Kidney tubule cell (primary cell): Measurements from ENCODE around the gene CIAO2A.
"Not testable (repeated sequence)": the region's sequence is repeated elsewhere in the genome, so short reads cannot be mapped to it uniquely, and the experiment has no call there.

Source experiments
- DNase-seq: peaks from one replicate; pipeline ENCODE4 v3.0.0-alpha.2; 2018; ENCODE audit warnings: low spot score

CIAO2A gene

GRCh38 chr15:64071931-64072765 is 21.5 kb downstream of the CIAO2A start:
- DNase-seq = no peak

GRCh38 chr15:64070965-64071851 is 22.4 kb downstream of the CIAO2A start:
- peak; percentile 88 for DNase-seq

DNA sequence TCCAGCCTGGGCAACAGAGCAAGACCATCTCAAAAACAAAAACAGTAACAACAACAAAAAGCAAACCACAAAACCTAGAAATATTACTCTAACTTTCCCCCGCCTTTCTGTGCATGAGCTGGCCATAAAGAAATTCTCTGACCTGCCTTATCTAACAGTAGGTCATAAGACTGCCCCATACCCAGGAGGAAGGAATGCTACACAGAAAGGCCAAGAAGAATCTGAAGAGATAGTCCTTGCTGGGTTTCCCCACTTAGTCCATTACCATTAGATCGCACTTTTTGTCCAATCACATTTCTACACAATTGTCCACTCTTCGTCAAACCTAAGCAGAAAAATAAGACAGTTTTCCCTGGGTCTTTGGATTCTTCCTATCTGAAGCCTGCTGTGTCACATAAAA is 23.5 kb downstream of the CIAO2A start:
- DNase-seq = no peak

- DNase-seq = no peak
These were observed 25.5 kb downstream of the CIAO2A start for GRCh38 chr15:64068133-64068532.

DNA sequence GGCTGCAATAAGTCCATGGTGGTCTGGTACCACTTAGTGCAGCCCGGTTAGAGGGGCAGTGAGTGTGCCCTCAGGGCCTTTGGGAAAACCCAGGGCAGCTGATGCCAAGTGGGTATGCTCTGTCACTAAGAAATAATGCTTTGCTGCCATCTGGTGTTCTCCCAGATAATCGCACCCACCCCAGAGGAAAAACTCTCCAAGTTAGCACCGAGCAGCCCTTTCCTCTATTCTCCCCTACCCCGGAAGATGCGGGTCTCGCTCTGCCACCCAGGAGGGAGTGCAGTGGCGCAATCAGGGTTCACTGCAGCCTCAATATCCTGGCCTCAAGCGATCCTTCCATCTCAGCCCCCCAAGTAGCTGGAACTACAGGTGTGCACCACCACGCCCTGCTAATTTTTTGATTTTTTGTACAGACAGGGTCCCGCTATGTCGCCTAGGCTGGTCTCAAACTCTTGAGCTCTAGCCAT is 26.0 kb downstream of the CIAO2A start:
- DNase-seq = peak; percentile 66

DNA sequence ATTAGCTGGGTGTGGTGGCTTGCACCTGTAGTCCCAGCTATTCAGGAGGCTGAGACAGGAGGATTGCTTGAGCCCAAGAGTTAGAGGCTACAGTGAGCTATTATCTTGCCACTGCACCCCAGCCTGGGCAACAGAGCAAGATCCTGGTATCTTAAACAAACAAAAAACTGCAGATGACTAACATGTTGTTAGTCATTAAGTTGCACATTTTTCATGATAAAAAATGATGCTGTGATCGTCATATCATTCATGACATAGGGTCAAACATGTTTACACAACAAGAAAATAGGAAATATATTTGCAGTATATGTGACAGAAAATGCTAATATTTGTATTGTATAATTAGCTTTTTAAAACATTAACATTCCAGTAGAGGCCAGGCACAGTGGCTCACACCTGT is 27.2 kb downstream of the CIAO2A start:
- DNase-seq = no peak

DNA sequence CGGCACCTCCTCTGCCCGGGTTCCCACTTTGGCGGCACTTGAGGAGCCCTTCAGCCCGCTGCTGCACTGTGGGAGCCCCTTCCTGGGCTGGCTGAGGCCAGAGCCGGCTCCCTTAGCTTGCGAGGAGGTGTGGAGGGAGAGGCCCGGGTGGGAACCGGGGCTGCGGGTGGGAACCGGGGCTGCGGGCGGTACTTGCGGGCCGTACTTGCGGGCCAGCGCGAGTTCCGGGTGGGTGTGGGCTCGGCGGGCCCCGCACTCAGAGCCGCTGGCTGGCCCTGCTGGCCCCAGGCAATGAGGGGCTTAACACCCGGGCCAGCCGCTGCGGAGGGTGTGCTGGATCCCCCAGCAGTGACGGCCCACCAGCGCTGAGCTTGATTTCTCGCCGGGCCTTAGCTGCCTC is 32.9 kb downstream of the CIAO2A start:
- DNase-seq = no peak

DNA sequence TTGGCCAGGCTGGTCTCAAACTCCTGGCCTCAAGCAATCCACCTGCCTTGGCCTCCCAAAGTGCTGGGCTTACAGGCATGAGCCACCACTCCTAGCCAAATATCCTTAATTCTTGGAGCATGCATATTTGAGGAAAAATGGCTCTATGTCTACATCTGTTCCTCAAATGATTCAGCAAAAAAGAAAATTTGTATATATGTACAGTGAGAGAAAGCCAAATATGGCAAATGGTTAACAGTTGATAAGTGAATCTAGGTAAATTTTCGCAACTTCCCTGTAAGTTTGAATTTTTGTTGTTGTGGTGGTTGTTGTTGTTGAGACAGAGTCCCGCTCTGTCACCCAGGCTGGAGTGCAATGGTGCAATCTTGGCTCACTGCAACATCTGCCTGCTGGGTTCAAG is 34.5 kb downstream of the CIAO2A start:
- not testable (repeated sequence) for DNase-seq

GRCh38 chr15:64058279-64058678 is 35.4 kb downstream of the CIAO2A start:
- DNase-seq = peak; percentile 64

DNA sequence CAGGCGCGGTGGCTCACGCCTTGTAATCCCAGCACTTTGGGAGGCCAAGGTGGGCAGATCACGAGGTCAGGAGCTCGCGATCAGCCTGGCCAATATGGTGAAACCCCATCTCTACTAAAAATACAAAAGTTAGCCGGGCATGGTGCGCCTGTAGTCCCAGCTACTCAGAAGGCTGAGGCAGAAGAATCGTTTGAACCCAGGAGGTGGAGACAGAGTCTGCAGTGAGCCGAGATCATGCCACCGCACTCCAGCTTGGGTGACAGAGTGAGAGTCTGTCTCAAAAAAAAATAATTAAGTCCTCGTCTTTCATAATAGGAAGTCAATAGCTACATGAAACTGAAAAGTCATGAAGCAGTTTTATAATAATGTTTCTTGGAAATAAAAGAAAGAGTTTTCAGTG is 40.0 kb downstream of the CIAO2A start:
- not testable (repeated sequence) for DNase-seq

DNA sequence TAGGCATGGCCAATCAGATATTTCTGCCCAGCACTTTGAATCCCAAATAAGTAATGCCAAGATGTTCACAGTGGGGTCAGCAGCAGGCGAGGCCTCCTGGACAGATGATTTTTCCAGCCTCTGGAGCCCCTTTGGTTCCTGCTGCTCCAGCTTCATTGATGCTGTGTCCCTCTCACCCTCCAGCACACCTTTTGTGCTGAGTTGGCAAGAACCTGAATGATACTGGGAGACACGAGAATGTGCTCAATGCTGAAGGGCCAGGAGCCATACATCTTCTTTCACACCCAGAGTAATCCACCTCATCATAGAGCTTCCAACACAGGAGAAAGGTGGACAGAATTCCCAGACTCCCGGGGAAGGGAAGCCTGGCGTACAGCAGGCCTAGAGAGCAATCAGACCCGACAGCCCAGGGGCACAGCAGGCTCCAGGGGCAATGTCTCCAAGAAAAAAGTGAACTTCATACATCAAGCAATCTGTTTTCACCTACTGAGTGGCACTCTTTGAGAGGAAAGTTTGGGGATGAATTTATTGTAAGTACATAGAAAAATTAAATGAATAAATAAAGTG is 40.6 kb downstream of the CIAO2A start:
- no peak for DNase-seq

DNA sequence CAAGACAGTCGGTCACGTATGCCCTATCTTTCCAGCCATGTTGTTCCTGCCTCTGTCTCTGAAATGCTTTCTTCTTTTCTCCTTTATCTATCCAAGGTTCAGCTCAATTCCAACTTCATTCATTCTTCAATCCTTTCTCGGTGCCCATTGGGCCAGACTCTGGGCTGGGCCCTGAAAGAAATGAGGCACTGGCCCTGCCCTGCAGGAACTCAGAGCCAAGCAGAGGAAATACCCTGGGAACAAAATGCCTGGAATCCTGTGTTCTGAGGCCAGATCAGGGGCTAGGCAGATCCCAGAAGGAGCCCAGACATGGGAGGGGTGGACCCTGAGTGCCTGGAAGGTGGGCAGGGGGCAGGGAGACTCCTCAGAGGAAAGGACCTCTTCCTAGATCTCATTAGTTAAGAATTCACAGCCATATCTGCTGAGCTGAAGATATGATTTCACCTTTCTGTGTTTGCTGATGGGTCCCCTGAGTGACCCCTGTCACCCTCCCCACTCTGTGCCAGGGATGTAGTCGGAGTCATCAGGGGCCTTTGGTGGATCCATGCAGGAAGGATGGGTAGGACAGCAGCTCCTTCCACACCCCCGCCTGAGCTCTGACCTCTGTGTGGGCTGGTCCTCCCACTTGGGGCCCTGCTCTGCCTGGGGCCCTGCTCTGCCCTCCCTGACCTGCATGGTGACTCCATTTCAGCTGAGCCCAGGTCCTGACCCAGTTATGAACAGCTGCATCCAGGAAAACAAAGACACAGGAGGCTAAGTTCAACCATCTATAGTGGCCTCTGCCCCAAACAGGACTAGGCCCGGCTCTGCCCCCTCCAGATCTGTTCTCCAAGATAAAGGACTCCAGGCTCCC is 42.0 kb downstream of the CIAO2A start:
- DNase-seq = no peak

DNA sequence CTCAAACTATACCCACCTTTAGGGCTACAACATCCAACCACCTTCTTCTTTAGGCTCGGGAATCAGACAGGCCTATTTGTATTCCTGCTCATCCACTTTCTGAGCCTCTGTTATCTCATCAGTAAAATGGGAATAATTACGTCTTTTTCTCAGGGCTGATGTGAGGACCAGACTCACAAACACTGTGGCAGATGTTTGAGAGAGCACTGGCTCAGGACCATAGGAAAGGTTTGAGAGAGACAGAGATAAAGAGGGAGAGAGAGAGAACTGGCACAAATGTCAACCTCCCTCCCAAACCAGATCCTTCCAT is 42.6 kb downstream of the CIAO2A start:
- DNase-seq = no peak

DNA sequence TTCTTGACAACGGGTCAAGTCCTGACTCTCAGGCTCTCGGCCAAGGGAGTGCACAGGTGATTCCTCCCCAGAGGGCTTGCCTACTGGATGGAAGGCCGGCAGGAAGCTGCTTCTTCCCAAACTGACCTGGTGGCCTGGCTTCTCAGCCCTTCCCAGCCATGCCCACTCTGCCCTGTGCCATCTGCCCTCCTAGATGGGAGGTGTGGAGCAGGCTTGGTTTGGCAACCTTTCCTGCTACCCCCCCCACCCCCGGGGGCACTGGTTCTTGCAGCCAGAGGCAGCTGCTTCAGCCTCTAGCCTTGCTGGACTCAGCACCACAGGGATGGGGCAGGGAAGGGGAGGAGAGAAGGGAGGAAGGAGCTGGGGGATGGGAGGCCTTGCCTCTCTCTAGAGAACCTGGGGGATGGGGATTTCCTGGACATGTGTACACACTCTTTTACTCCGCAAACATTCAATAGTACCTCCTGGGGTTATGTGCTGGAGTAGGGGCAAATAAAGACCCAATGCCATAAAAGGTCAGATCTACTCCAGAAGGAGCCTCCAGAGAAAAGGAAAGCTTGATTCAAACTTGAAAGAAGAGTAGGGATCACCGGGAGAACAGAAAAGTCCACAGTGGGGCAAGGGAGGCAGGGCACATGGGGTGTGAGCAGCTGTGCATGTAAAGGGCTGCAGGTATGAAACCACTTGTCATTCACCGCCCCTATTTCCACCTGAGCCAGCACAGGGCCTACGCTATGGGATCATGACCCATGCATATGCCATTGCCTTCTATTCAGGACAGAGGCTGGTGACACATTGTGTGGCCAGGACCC is 43.2 kb downstream of the CIAO2A start:
- DNase-seq = no peak

DNA sequence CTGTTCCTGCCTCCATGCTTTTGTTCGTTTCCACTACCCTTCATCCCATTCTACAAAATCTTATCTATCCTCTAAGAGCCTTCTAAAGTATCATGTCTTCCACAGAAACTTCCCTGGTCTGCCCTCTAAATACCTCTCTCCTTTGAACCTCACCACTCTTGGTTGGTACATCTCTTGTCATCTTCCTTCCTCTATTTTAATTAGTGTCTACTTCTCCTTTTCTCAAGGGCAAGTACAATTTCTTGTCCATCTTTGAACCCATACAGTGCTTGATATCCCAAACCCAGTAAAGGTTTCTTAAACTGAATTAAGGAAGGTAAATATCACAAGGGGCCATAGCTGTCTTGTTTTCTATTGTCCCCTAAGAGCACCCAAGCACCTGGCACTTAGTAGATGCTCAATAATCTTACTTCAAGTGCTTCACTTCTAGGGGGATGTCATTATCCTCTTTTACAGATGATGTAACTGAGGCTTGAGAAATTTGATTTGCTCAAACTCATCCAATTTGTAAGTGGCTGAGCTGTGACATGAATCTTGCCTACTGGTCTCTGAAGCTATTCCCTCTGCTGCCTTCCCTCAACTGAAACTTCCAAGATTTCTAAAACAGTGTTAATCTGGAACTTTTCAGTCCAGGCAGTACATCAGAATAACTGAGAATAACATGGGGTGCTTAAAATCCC is 44.7 kb downstream of the CIAO2A start:
- DNase-seq = no peak

DNA sequence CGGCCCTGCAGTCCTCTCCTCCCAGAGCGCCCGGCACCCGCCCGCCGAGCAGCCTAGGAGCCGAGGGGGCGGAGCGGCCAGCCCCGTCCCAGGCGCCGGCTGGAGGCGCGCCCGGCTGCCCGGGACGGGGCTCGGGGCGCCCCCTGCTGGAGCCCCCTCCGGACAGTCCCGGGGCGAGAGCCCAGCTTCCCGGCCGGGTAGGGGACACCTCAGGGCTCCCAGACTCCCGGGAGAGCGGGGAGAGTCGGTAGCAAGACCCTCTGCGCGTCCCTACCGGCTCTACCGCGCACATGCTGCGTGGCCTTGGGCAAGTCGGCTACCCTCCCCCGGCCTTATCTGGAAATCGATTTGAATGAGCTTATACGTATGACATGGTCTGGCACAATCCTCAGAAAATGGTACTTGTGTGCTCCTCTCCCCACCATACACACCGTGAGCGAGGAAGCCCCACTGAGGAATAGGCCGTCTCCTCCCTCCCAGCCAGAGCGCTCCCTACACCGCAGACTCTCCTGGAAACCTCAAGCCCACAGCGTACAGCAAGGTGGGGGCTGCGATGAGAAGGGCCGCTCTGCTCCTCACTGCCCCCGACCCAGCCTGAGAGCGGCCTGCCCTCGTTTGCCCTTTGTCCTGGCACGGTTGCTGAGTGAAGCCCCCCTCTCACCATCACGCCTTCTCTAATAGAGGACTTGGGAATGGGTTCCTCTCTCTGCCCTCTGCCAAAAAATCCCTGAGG is 47.1 kb downstream of the CIAO2A start, which contains the start of gene DAPK2:
DAPK2 (minus strand) TSS at position 65 of the 733 bp plus-strand sequence. CDS start 6,224 bp downstream, outside the sequence.
- DNase-seq = peak; percentile 73

GRCh38 chr15:64045774-64046420 is 47.7 kb downstream of the CIAO2A start:
- no peak for DNase-seq

DNA sequence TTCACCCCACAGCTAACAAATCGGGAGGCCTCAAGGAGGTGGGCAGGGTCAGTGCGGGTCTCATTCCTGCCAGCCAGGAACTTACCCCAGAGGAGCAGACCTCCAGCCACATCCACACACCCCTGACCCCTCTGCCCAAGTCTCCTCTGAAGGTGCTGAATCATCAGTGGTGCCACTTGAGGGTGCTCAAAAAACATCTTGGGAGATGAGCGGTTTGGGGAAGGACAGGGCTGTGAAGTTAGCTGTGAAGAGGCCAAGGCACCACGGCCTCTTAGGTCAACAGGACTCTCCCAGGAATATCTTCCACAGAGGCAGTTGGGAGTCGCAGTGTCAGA is 48.6 kb downstream of the CIAO2A start:
- no peak for DNase-seq
